Bronchial epithelial cell (primary cell): ENCODE measurements around the gene EHD3. TPM values are rescaled to one million over a fixed set of nuclear protein-coding genes. Genes with fewer than 3 reads are reported as not detected.

ENCODE experiments used
- DNase-seq: peaks from one replicate; pipeline ENCODE4 v3.0.0-alpha.2; 2010; ENCODE audit warnings: low read depth
- FAIRE-seq: peaks from 2 replicates; lab custom pipeline; 2011; peaks lifted over from hg19 to GRCh38; lab: Jason Lieb, UNC
- H3K27me3 ChIP-seq: 2 replicates; pipeline ENCODE4 v1.5.1; 2011; ENCODE audit warnings: low read length; ENCODE audit not compliant: control insufficient read depth, insufficient read depth
- H3K36me3 ChIP-seq: 2 replicates; pipeline ENCODE4 v1.5.1; 2011; ENCODE audit warnings: low read length; ENCODE audit not compliant: control insufficient read depth, insufficient read depth
- H3K4me3 ChIP-seq: 2 replicates; pipeline ENCODE4 v1.5.1; 2011; ENCODE audit warnings: mild to moderate bottlenecking, low read depth, low read length, control low read depth
- CTCF ChIP-seq: IDR thresholded peaks from 2 replicates; pipeline ENCODE4 v1.5.1; 2011; ENCODE audit warnings: mild to moderate bottlenecking, moderate library complexity, low read length, control low read depth, inconsistent platforms; ENCODE audit not compliant: insufficient read depth, severe bottlenecking
- total RNA-seq: library from RNA; depleted of rRNA; stranded (reverse); fragments of >200 nt; gene quantifications from 2 replicates; pipeline ENCODE4 v1.2.1, GENCODE V29; 2014

EHD3 gene
- total RNA-seq, 1 donor from 2014 or later = 1.6 TPM

- H3K27me3 ChIP-seq = no peaks in the 10 kb centered on the region
- no peaks in the 10 kb centered on the region for H3K36me3 ChIP-seq
- no peak for TF ChIP-seq CTCF
- no peak overlapping the region for H3K4me3 ChIP-seq
- DNase-seq = no peak
- FAIRE-seq = no peak
These were observed 9.1 kb downstream of the EHD3 start for GRCh38 chr2:31243053-31243452.

GRCh38 chr2:31244101-31244500, 10.1 kb downstream of the EHD3 start:
- DNase-seq (no peak), FAIRE-seq (peak; percentile 68)
- Histone ChIP-seq H3K4me3 (no peak overlapping the region), H3K27me3 (no peaks in the 10 kb centered on the region), H3K36me3 (no peaks in the 10 kb centered on the region)
- no peak for TF ChIP-seq CTCF

GRCh38 chr2:31246184-31246852, 12.4 kb downstream of the EHD3 start:
- peak; percentile 50 for FAIRE-seq
- no peak for DNase-seq
- no peaks in the 10 kb centered on the region for H3K36me3 ChIP-seq
- no peaks in the 10 kb centered on the region for H3K27me3 ChIP-seq
- no peak overlapping the region for H3K4me3 ChIP-seq
- TF ChIP-seq CTCF = no peak

- FAIRE-seq = no peak
- Histone ChIP-seq H3K4me3 (no peak overlapping the region), H3K27me3 (no peaks in the 10 kb centered on the region), H3K36me3 (no peaks in the 10 kb centered on the region)
- DNase-seq = no peak
- no peak for TF ChIP-seq CTCF
These were observed 13.8 kb downstream of the EHD3 start for GRCh38 chr2:31247711-31248110.

GRCh38 chr2:31248139-31248538, 14.2 kb downstream of the EHD3 start:
- Histone ChIP-seq H3K27me3 (no peaks in the 10 kb centered on the region), H3K4me3 (no peak overlapping the region), H3K36me3 (no peaks in the 10 kb centered on the region)
- FAIRE-seq = no peak
- TF ChIP-seq CTCF = no peak
- DNase-seq = no peak
